CD4-positive, alpha-beta memory T cell (primary cell): Measurements from ENCODE around the gene XAF1. TPM values are rescaled to one million over a fixed set of nuclear protein-coding genes. Genes with fewer than 3 reads are reported as not detected.
"Not testable (repeated sequence)": the region's sequence is repeated elsewhere in the genome, so short reads cannot be mapped to it uniquely, and the experiment has no call there.

Experiments used
- CTCF ChIA-PET: fragments of 350-600 bp; sonication (Branson Sonifier 250); formaldehyde crosslinking; loops from one replicate; lab custom pipeline; 2021; ENCODE audit warnings: inconsistent platforms; ENCODE audit not compliant: partially characterized antibody; lab: Charles Lee
- POLR2A ChIA-PET: fragments of 350-600 bp; sonication (Branson Sonifier 250); formaldehyde crosslinking; loops from one replicate; lab custom pipeline; 2021; ENCODE audit not compliant: partially characterized antibody; lab: Charles Lee
- DNase-seq, 5 donors: peaks; one replicate each; pipeline versions ENCODE4 v3.0.0 to v3.0.0-alpha.2; 2020 to 2022; ENCODE audit warnings: mixed read lengths in 1 of 5
- H3K27ac ChIP-seq: one replicate; pipeline ENCODE4 v1.7.0; 2013; ENCODE audit warnings: low read depth, low read length
- H3K27me3 ChIP-seq: 2 replicates; pipeline ENCODE4 v1.7.0; 2013; ENCODE audit warnings: mild to moderate bottlenecking, low read length, moderate library complexity; ENCODE audit not compliant: insufficient read depth
- H3K36me3 ChIP-seq: 2 replicates; pipeline ENCODE4 v1.7.0; 2013; ENCODE audit warnings: mild to moderate bottlenecking, low read length, moderate library complexity; ENCODE audit not compliant: insufficient read depth
- H3K4me1 ChIP-seq: 2 replicates; pipeline ENCODE4 v1.7.0; 2013; ENCODE audit warnings: mild to moderate bottlenecking, low read length, moderate library complexity; ENCODE audit not compliant: insufficient read depth
- H3K4me3 ChIP-seq, 2 donors: one replicate each; pipeline ENCODE4 v1.7.0; 2013; ENCODE audit warnings: low read length in 2 of 2, mild to moderate bottlenecking in 1 of 2
- H3K9me3 ChIP-seq, 2 donors: one replicate each; pipeline ENCODE4 v1.7.0; 2013; ENCODE audit warnings: low read length in 2 of 2, control low read depth in 1 of 2; ENCODE audit not compliant: control insufficient read depth in 1 of 2
- H3K27ac Mint-ChIP-seq, 7 donors: one replicate each; pipeline ENCODE4 v1.8.0; 2020 to 2021; ENCODE audit warnings: mixed read lengths in 7 of 7, mild to moderate bottlenecking in 6 of 7, inconsistent platforms in 3 of 7, moderate library complexity in 3 of 7
- H3K27me3 Mint-ChIP-seq, 2 donors: one replicate each; pipeline ENCODE4 v1.8.0; 2020 to 2021; ENCODE audit warnings: mixed read lengths in 2 of 2
- H3K36me3 Mint-ChIP-seq, 2 donors: one replicate each; pipeline ENCODE4 v1.8.0; 2020 to 2021; ENCODE audit warnings: mixed read lengths in 2 of 2, inconsistent platforms in 1 of 2, mild to moderate bottlenecking in 1 of 2
- H3K4me1 Mint-ChIP-seq, 4 donors: one replicate each; pipeline ENCODE4 v1.8.0; 2020 to 2021; ENCODE audit warnings: mixed read lengths in 4 of 4, mild to moderate bottlenecking in 1 of 4
- H3K4me3 Mint-ChIP-seq, 8 donors: one replicate each; pipeline ENCODE4 v1.8.0; 2020 to 2021; ENCODE audit warnings: mixed read lengths in 8 of 8, mild to moderate bottlenecking in 7 of 8, moderate library complexity in 6 of 8, inconsistent platforms in 3 of 8
- H3K9me3 Mint-ChIP-seq, 8 donors: one replicate each; pipeline ENCODE4 v1.8.0; 2020 to 2021; ENCODE audit warnings: mixed read lengths in 8 of 8, mild to moderate bottlenecking in 5 of 8, inconsistent platforms in 3 of 8, moderate library complexity in 1 of 8
- intact Hi-C: fragments of 100-400 bp; cut with micrococcal nuclease; formaldehyde crosslinking; loops from one replicate; pipeline ENCODE4 v1.15.1; 2023
- polyA plus RNA-seq, 2 donors: library from polyadenylated mRNA; unstranded; fragments of 300-500 nt; fragmentation: Illumina TruSeq; gene quantifications; one replicate each; pipeline ENCODE4 v1.2.3, GENCODE V29; 2021
- total RNA-seq, 2 experiments: library from RNA; stranded (reverse); gene quantifications; one replicate each; pipeline ENCODE4 v1.2.3, GENCODE V29; 2021

Gene XAF1
- total and polyA plus RNA-seq, 4 experiments from 2014 or later, result 8.0 to 99.3 (median 67.5) TPM

DNA sequence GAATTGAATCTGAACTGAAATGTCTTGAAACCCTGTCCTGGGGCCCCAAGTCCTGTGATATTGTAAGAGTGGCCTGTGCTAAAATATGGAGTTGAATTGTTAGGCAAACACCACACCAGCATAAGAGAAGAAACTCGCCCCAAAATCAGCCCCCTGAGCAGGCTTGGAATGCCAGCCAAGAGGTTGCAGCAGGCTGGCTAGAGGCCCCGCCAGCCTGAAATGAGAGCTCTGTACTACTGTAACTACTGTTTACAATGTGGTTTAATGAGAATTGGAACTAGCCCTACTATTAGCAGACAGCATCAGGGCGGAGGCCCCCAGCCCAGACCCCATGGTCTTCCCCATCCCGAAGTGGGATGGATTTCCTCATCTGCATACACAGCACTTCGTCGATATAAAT, 43.9 kb downstream of the XAF1 start:
- Mint-ChIP-seq H3K27me3 (peaks cover 1 to 6% of the 10 kb centered on the region in 2 donors), H3K9me3 (no peaks in the 10 kb centered on the region), H3K36me3 (no peaks in the 10 kb centered on the region), H3K4me3 (no peak overlapping the region), H3K27ac (peak overlapping the region in 1 of 7 donors; percentile 1), H3K4me1 (no peaks in the 10 kb centered on the region)
- Histone ChIP-seq H3K9me3 (no peaks in the 10 kb centered on the region), H3K36me3 (no peaks in the 10 kb centered on the region), H3K4me1 (no peaks in the 10 kb centered on the region), H3K27ac (no peak overlapping the region), H3K27me3 (no peaks in the 10 kb centered on the region), H3K4me3 (no peak overlapping the region)
- ChIA-PET CTCF (no interaction called here), POLR2A (no interaction called here)
- intact Hi-C loops, result no loop called here
- DNase-seq, result no peak

DNA sequence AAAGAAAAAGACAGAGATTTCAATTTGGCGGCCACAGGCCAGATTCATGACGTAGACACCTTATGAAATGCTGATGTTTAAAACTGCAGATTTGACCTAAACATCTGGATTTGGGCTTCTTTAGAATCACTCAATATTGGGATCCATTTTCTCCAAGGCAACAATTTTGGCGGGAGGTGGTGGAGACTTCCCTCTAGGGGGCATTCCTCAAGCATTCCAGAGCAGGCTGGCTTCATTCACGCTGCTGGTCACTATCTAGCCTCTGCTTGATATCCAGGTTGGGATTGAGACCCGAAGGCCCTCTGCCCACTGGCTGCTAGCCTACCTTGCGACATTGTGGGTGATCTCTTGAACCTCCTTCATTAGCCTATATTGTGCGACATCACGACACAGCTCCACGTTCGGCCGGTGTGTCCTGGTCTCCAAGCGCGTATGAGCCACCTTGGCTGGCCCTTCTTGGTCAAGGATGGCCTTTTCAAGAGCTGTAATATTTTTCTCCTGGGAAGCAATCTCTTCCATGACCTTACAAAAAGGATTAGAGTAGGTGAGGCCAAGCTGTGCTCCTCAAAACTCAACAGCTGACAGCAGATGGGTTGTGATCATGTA, 44.7 kb downstream of the XAF1 start:
- intact Hi-C loops, result no loop called here
- DNase-seq, result no peak
- POLR2A ChIA-PET, result no interaction called here

DNA sequence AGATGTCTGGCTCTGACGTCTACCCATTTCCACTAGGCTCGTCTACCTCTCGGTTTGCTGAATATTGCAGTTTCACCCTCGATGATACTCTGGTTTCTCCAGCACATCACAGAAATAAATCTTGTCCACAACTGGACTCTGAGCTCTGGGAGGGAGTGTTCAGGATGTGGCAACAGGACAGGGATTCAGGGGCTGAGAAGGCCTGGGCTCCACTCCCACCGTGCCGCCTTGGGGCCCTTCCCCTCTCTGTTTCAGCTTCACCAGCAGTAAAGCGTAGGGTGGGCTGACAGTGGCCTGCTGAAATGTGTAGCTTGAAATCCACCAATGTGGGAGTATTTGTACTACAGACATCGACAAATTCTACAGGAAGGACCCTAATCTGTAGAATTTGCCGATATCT, 55.7 kb downstream of the XAF1 start:
- Mint-ChIP-seq H3K9me3 (peaks cover 0 to 1% (median 0%) of the 10 kb centered on the region in 8 donors), H3K27me3 (peaks cover 20 to 26% of the 10 kb centered on the region in 2 donors), H3K27ac (no peak overlapping the region), H3K36me3 (no peaks in the 10 kb centered on the region), H3K4me1 (no peaks in the 10 kb centered on the region), H3K4me3 (no peak overlapping the region)
- POLR2A ChIA-PET, result no interaction called here
- H3K27ac ChIP-seq, result no peak overlapping the region
- DNase-seq, result no peak
- no peaks in the 10 kb centered on the region for H3K9me3 ChIP-seq
- H3K36me3 ChIP-seq, result no peaks in the 10 kb centered on the region
- CTCF ChIA-PET, result no interaction called here
- no peaks in the 10 kb centered on the region for H3K4me1 ChIP-seq
- intact Hi-C loops, result no loop called here
- no peak overlapping the region for H3K4me3 ChIP-seq
- no peaks in the 10 kb centered on the region for H3K27me3 ChIP-seq

More for the DNA sequence above, 44.7 kb downstream of the XAF1 start:
- Mint-ChIP-seq H3K9me3 (no peaks in the 10 kb centered on the region), H3K4me1 (no peaks in the 10 kb centered on the region), H3K4me3 (no peak overlapping the region), H3K27ac (no peak overlapping the region), H3K27me3 (peaks cover 3 to 6% of the 10 kb centered on the region in 2 donors), H3K36me3 (no peaks in the 10 kb centered on the region)
- H3K36me3 ChIP-seq, result no peaks in the 10 kb centered on the region
- H3K4me1 ChIP-seq, result no peaks in the 10 kb centered on the region
- no peak overlapping the region for H3K4me3 ChIP-seq
- no peaks in the 10 kb centered on the region for H3K27me3 ChIP-seq
- no peaks in the 10 kb centered on the region for H3K9me3 ChIP-seq
- CTCF ChIA-PET, result no interaction called here
- no peak overlapping the region for H3K27ac ChIP-seq

DNA sequence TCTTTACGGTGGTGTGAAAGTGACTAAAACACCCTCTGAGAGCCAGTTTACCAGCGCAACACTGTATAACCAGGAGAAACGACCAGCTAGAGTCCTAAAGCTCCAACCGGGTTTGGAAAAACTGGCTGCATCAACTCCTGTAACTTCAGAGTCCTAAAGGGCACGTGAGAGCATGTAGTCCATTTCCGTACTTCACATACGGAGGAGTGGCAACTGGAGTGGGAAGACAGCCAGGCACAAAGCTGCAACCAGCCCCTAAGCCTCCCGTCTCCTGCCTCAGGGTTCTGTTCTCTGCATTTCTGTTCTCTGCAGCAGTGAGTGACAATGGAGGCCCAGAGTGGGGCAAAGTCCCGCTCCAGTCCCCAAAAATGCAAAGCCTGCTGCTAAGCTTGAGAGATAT, 56.4 kb downstream of the XAF1 start:
- Mint-ChIP-seq H3K27me3 (peaks cover 22 to 29% of the 10 kb centered on the region in 2 donors), H3K36me3 (no peaks in the 10 kb centered on the region), H3K4me1 (no peaks in the 10 kb centered on the region), H3K4me3 (no peak overlapping the region), H3K9me3 (peaks cover 0 to 4% (median 0%) of the 10 kb centered on the region in 8 donors), H3K27ac (no peak overlapping the region)
- no peaks in the 10 kb centered on the region for H3K9me3 ChIP-seq
- no peak overlapping the region for H3K27ac ChIP-seq
- no peaks in the 10 kb centered on the region for H3K36me3 ChIP-seq
- ChIA-PET CTCF (no interaction called here), POLR2A (no interaction called here)
- intact Hi-C loops, result no loop called here
- DNase-seq, result no peak
- H3K4me3 ChIP-seq, result no peak overlapping the region
- H3K4me1 ChIP-seq, result no peaks in the 10 kb centered on the region
- no peaks in the 10 kb centered on the region for H3K27me3 ChIP-seq

DNA sequence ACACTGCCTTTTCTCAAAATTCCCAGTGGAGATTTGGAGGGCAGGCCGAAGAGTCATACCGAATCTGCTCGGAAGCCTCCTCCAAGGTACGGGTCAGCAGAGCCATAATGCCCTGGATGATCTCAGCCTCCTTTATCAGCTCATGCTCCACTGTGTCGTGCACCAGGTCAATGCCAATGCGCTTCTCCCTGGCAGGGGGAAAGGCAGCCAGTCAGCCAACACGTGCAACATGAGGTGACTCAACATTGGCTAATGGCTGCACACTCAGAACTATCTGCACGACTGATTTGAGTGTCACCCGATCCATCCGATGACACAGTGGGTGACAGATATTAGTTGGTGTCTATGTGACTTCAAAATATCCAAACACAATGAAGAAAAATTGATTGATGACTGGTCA, 59.9 kb downstream of the XAF1 start:
- H3K27ac Mint-ChIP-seq, result no peak overlapping the region
- no peaks in the 10 kb centered on the region for H3K27me3 ChIP-seq
- no peaks in the 10 kb centered on the region for H3K9me3 ChIP-seq
- H3K27ac ChIP-seq, result no peak overlapping the region
- no peak for DNase-seq
- no peaks in the 10 kb centered on the region for H3K36me3 Mint-ChIP-seq
- no peaks in the 10 kb centered on the region for H3K4me1 ChIP-seq
- H3K4me3 ChIP-seq, result no peak overlapping the region
- POLR2A ChIA-PET, result no interaction called here
- H3K9me3 Mint-ChIP-seq, result peaks cover 0 to 7% (median 0%) of the 10 kb centered on the region in 8 donors
- intact Hi-C loops, result no loop called here
- H3K27me3 Mint-ChIP-seq, result peaks cover 21 to 45% of the 10 kb centered on the region in 2 donors
- CTCF ChIA-PET, result no interaction called here
- no peaks in the 10 kb centered on the region for H3K36me3 ChIP-seq
- H3K4me1 Mint-ChIP-seq, result no peaks in the 10 kb centered on the region
- H3K4me3 Mint-ChIP-seq, result no peak overlapping the region

DNA sequence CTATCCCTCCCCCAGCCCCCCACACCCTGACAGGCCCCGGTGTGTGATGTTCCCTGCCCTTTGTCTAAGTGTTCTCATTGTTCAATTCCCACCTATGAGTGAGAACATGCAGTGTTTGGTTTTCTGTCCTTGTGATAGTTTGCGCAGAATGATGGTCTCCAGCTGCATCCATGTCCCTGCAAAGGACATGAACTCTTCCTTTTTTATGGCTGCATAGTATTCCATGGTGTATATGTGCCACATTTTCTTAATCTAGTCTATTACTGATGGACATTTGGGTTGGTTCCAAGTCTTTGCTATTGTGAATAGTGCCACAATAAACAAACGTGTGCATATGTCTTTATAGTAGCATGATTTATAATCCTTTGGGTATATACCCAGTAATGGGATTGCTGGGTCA, 60.5 kb downstream of the XAF1 start:
- H3K9me3 ChIP-seq, H3K9me3 Mint-ChIP-seq, intact Hi-C loops, CTCF ChIA-PET, DNase-seq, H3K36me3 ChIP-seq, H3K27ac ChIP-seq, H3K4me3 Mint-ChIP-seq, H3K4me1 Mint-ChIP-seq, H3K36me3 Mint-ChIP-seq, H3K27me3 ChIP-seq, H3K27ac Mint-ChIP-seq, H3K4me1 ChIP-seq, H3K4me3 ChIP-seq, POLR2A ChIA-PET: not testable (repeated sequence)
- H3K27me3 Mint-ChIP-seq, result peaks cover 21 to 45% of the 10 kb centered on the region in 2 donors

DNA sequence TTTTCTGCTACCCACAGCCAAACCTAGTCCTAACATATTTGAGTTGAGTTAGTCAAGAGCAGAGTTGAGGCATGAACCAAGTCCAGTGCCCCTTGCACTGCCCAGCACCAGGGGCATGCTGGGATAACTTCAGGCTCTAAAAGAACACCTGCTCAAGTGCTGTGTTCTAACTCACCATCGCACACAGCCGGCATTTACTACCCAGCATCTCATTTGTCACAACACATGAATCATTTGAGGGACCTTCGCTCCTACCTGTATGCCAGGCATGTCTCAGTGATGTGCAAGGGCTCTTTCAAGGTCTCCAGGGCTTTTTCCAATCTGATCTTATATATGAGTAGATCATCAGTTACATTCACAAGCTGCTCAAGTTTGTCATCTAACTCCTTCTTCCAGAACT, 63.1 kb downstream of the XAF1 start:
- H3K36me3 Mint-ChIP-seq, result no peaks in the 10 kb centered on the region
- Histone ChIP-seq H3K9me3 (no peaks in the 10 kb centered on the region), H3K27ac (no peak overlapping the region), H3K4me1 (no peaks in the 10 kb centered on the region), H3K27me3 (no peaks in the 10 kb centered on the region), H3K4me3 (no peak overlapping the region), H3K36me3 (no peaks in the 10 kb centered on the region)
- CTCF ChIA-PET, result no interaction called here
- H3K27ac Mint-ChIP-seq, result no peak overlapping the region
- POLR2A ChIA-PET, result no interaction called here
- H3K9me3 Mint-ChIP-seq, result peaks cover 0 to 7% (median 0%) of the 10 kb centered on the region in 8 donors
- intact Hi-C loops, result no loop called here
- peaks cover 15 to 33% of the 10 kb centered on the region in 2 donors for H3K27me3 Mint-ChIP-seq
- no peak for DNase-seq
- no peak overlapping the region for H3K4me3 Mint-ChIP-seq
- H3K4me1 Mint-ChIP-seq, result no peaks in the 10 kb centered on the region
